Measurements from ENCODE around the gene CXCL5. TPM values are rescaled to one million over a fixed set of nuclear protein-coding genes. Genes with fewer than 3 reads are reported as not detected.

Gene CXCL5
- total RNA-seq, result under 0.01 TPM in 1 of 2 replicates, not detected in the other

DNA sequence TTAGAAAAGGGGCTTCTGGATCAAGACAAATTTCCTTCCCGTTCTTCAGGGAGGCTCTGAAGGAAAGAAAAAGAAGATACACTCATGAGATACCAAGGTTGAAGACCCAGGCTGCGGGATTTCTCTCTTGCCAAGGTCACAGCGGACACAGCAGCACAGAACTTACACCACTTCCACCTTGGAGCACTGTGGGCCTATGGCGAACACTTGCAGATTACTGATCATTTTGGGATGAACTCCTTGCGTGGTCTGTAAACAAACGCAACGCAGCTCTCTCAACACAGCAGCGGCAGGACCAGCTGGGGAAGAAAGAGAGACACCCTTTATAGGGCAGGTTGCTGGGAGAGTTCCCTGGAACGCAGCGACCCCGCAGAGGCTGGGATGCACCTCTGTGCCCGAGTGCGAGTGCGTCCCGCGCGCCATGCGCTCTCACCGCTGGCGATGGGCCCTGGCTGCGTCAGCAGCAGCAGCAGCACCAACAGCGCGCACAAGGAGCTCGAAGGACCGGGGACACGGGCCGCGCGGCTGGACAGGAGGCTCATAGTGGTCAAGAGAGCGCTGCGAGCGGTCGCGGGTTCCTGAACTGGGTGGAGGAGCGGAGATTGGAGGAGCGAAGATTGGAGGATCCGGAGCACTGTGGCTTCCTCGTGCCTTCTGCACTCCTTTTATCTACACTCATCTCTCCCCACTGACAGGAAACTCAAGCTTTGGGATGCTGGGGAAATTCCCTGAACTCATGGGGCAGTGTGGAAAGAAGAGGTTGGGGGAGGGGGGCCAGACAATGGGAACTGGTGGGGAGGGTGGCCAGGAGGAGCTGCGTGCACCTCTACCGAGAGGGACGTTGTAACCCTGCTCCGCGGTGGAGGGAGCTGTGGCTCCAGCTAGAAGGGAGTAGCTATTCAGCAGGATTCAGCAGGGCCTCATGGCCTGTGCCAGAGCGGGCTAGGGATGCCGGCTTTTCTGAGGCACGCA is at the start of gene CXCL5:
TSS of gene CXCL5 (minus strand) at position 638 of the 972 bp plus-strand sequence. CDS start at position 542, 96 bp downstream.

GRCh38 chr4:74038425-74039314 is 40.2 kb upstream of the CXCL5 start, which contains the start of gene CXCL3:
CXCL3 (minus strand) TSS chr4:74038689; CDS start chr4:74038611, 78 bp downstream.

DNA sequence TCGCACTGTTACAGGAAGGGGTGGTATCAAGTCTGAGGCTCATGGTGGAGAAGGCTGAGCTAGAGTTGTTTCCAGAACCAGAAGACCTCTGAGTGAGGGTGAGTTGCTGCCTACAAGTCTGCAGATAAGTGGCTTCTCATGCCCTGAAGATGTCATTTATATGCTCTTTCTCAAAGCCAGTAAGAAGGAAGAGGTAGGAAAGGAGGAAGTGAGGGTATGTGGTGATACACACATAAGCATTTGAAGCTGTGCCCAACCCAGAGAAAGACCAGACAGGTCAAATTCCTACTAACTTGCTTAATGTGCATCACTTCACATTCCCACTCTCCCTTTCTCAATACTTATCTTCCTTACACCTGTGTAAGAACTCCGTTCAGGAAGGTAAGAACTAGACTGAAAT is 10.4 kb downstream of the CXCL5 start, which contains the start of gene PPBP:
TSS of gene PPBP (minus strand) at position 130 of the 400 bp plus-strand sequence. CDS start at position 43, 87 bp downstream.

Small RNA genes lying within 50 kb of the gene (small RNA-seq; reads per million reads assigned to genes)
- gene RN7SL218P, result not detected

Other genes starting within 250 kb of the CXCL5 start
- gene CXCL6, start 162.0 kb downstream of the CXCL5 start, total RNA-seq, result 0.39 TPM in 1 of 2 replicates, not detected in the other
- gene PF4V1, start 145.4 kb downstream of the CXCL5 start, total RNA-seq, result not detected in 2 replicates
- not detected in 2 replicates for gene CXCL1, start 129.3 kb downstream of the CXCL5 start, total RNA-seq
- not detected in 2 replicates for gene PF4, start 16.6 kb downstream of the CXCL5 start, total RNA-seq
- not detected in 2 replicates for gene PPBP, start 10.5 kb downstream of the CXCL5 start, total RNA-seq
- not detected in 2 replicates for gene CXCL3, start 40.0 kb upstream of the CXCL5 start, total RNA-seq
- gene CXCL2, start 100.5 kb upstream of the CXCL5 start, total RNA-seq, result 0.54 and 1.2 TPM in 2 replicates
- 13.3 and 28.7 TPM in 2 replicates for gene MTHFD2L, start 159.4 kb upstream of the CXCL5 start, total RNA-seq